OCI-LY7 (cell line): Measurements from ENCODE around the gene NR1H4.

ENCODE experiments used
- CTCF ChIP-seq: fragments of 200-600 bp; sonication (generic); conservative IDR thresholded peaks from 2 replicates; pipeline ENCODE4 v1.5.1; 2014; ENCODE audit warnings: mild to moderate bottlenecking, antibody characterized with exemption, low read length, moderate library complexity, mixed read lengths
- EZH2phosphoT487 ChIP-seq: fragments of 200-600 bp; sonication (generic); IDR thresholded peaks from 2 replicates; pipeline ENCODE4 v1.6.1; 2018; ENCODE audit warnings: low read depth, borderline replicate concordance, mild to moderate bottlenecking, mixed run types, antibody characterized with exemption, low read length, moderate library complexity, mixed read lengths

GRCh38 chr12:100529756-100530350 is 56.2 kb downstream of the NR1H4 start:
- no peak for TF ChIP-seq CTCF
- TF ChIP-seq EZH2phosphoT487: no peak
